Globus pallidus (tissue), 1 donor: ENCODE measurements around the gene RRAGD.

ENCODE experiments used
- DNase-seq: peaks from one replicate; pipeline ENCODE4 v3.0.0-alpha.2; 2015; ENCODE audit warnings: low spot score

The RRAGD gene

DNA sequence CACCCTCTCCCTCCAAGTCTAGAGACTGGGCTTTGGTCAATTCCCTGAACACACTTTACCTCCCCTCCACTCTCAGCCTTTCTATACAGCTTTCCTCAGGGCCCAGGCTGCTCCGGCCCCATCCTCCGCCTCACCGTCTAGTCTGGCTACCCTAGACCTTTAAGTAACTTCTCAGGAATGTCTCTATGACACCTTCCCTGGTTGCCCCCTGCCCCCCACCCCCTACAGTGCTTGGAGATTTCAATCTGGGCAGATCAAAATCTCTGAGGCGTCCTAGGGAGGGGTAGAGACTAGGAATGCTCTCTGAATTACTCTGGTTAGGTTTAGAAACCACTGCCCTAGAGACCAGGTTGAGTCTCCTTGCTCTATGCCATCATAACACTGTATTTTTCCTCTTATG, 65.6 kb downstream of the RRAGD start:
- DNase-seq = no peak

DNA sequence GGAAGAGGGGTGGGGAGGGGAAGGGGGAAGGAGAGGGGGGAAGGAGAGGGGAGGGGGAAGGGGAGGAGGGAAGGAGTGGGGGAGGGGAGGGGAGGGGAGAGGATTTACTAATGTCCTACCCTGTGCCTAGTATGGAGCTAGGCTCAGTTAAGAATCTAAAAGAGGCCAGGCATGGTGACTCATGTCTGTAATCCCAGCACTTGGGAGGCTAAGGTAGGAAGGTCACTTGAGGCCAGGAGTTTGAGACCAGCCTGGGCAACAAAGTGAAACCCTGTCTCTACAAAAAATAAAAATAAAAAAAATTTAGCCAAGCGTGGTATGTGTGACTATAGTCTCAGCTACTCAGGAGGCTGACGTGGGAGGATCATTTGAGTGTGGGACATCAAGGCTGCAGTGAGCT, 72.5 kb downstream of the RRAGD start:
- no peak for DNase-seq

DNA sequence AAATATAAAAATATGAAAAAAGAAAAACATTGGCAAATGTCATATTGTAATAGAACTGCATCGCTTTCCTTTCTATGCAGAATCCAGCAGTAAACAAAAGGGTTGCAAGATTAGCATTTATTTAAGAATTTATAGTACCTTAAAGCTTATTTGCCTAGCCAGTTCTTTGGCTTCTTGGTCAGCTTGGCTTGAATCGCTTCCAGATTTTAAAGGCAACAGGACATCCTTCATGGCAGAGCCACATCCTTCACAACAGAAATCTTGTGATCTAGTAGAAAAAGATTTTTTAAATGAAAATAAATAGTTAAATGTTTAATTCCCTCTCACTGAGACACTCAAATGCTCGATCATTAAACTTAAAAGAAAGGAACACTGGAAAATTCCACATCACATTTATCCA, 76.9 kb downstream of the RRAGD start:
- DNase-seq = no peak

DNA sequence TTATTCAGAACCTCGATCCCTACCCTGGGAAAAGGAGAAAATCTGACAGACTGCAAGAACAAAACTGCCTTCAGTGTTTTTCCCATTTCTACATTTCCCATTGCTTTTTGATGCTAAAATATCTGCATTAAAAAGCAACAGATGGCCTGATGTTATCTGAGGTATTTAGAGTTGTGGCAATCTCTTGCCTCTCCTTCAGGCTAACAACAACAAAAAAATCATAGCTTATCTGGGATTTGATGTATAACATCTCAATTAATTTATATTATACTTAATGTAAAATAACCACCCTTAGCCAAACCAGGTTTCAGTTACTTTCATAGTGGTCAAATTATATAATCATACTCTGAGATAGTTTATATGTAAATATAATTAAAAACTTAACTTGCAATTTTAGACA, 81.2 kb downstream of the RRAGD start:
- DNase-seq = no peak

DNA sequence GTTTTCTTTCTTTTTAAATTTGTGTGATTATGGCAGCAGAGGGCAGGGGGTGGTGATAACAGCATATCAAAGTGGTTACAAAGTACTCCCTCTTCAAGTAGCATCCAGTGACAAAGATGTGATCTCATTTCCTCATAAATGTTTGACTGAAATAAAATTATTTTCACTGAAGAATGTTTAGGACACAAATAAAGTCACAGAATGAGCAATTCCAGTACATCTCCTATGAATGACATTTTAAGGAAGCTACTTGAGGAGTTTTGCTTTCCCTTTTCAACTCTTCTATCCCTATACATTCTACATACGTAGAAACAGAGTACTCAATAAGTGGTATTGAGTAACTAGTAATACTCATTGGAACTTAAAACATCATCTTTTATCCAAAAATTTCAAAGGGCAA, 83.1 kb downstream of the RRAGD start:
- DNase-seq = no peak

DNA sequence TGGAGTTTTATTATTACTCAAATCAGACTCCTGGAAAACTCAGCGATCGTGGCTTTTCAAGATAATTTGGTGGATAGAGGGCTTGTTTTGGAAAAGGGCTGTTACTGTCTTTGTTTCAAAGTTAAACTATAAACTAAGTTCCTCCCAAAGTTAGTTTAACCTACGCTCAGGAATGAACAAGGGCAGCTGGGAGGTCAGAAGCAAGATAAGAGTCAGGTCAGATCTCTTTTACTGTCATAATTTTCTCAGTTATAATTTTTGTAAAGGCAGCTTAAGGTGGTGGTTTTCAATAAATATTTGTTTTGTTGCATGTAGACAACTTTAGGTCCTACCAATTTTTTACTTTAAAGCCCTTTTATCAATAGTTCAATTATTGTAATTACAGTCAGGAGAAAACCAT, 87.8 kb downstream of the RRAGD start:
- DNase-seq = no peak

DNA sequence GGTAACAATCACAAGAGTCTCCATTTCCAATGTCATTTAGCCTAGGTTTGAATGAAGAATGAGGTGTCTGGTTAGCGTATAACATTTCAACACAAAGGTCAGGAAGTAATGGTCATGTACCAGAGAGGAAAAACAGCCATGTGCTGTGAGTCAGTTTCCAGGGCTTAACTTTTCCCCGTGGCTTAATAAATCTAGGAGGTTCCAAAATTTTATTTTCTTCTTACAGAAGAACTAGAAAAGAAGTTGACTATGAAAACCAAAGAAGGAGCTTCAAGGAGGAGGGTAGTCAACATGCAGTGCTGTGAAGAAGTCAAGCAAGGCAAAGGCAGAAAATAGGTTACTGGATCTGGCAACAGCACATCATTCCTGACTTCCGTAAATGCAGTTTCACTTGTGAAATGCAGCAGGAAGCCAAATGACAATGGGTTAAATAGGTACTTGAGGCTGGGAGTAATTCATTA, 88.5 kb downstream of the RRAGD start:
- no peak for DNase-seq

DNA sequence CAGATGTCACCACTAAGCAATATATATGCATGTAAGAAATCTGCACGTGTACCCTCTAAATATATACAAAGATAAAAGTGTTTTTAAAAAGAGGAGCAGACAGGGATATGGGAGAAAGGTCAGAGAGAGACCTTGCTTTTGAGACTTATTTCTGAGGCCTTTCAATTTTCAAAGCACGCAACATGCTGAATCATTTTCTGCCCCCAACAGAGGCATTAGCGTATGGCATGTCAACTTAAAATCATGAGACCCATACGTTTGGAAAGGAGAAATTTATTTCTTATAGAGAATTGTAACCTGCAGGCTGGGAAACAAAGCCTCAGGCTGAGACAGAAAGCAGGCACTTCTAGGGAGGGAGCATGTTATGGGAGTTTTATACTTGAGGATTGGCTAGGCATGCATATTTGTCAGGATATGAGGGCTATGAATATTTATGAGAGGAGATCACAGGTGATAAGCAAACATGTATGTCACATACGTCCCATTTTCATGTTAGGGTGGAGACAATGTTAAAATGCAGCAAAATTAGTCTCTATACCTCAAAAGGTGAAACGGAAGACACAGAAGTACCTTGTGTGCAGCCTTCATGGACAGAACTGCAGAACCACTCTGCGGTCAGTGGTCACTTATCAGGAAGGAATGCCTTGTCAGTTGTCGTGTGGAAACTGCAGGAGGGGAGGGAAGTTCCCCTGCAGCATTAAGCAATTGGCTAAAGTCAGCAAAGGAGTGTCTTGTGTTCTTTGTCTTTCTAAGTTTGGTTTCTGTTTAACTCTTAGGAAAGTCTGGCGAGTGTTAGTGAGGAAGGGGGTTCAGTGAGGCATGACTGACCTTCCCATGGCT, 90.7 kb downstream of the RRAGD start:
- DNase-seq = no peak

DNA sequence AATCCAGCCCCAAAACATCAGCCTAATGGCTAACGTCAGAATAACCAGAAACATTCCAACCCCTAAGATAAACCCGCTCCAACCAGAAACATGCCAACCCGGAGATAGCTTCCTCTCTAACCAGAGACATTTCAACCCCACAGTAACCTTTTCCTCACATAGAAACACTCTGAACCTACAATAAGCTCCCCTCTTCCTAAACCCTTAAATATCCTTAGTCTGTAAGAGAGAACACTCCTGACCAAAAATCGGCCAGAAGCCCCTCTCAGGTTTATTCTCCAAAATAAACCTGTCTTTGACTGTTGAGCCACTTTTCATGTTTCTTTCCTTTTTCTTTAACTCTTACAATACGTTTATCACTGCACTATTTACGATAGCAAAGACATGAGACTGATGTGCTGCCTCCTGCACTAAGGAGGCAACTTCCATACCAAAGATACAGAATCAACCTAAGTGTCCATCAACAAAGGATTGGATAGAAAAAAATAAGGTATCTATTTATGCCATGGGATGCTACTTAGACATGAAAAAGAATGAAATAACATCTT, 92.0 kb downstream of the RRAGD start:
- no peak for DNase-seq

DNA sequence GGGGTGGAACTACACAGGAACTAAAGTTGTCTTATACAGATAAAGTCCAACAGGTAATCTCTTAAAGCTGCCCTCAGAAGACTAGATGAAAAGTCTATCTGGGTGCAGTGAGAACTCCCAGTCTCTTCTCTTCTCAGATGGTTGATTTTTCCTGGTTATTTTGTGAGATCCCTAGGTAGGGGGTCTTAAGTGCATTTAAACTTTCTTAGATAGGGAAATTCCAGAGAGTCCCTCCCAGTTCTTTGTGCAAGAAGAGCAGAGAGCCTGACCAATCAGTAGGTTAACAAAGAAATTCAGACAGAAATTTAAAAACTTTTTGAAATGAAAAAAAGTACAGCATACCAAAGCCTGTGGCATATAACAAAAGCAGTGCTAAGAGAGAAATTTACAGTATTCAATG, 95.0 kb downstream of the RRAGD start:
- no peak for DNase-seq

DNA sequence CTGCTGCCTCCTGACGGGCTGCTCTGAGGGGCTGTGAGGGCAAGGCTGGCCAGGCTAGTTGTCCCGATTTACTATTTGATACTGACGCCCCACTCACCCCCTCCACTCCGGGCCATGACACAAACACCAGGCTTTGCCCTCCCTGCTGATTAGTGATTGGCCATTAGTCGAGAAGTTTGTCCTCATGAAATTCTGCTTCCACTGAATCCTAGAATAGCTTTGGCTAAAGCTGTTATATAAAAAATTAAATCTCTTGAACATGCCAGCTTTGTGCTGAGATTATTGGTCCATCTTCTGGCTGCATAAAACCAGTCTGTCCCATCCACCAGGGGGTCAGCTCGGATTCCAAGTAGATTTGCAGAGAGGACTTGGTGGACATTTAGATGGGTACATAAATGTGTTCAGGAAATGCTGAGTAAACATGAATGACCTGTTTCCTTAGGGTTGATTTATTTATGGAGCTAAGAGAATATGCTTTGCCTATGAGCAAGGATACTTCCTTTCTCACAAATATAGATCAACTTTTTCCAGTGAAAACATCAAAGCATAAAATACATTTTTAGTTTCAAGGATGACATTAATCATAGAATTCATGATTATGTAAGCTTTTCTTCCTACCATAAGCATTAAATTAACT, 96.7 kb downstream of the RRAGD start, which contains the start of gene GABRR2:
GABRR2 (minus strand) TSS at position 51 of the 637 bp plus-strand sequence. CDS start 134 bp downstream, outside the sequence.
- no peak for DNase-seq

DNA sequence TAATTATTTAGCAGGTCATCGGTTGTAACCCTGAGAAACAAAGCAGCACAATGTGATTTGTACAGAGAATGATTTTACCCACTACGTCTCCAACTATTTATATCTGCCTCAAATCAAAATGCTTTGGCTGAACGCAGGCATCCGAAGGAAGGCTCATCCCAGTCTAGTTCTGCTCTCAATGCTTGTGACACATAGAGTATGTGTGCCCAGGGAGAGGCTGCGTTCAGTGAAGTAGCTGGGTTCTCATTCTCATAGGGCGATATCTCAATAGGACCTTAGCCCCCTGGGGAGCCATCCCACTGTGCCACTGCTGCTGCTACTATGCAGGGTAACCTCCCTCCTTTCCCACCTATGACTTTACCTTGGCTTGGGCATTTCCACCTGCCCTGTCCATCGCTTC, 97.4 kb downstream of the RRAGD start:
- DNase-seq = no peak
